Measurements from ENCODE around the gene PLEKHM3.
A peak's percentile ranks its signal among the peaks of the same experiment; 100 is the strongest.

The PLEKHM3 gene

GRCh38 chr2:208017721-208018120, 7.6 kb downstream of the PLEKHM3 start:
- Histone ChIP-seq H3K9ac (ENCODE audit: insufficient read length, low read depth) (no peak overlapping the region), H3K36me3 (ENCODE audit: insufficient read depth, insufficient read length, low read length) (no peaks in the 10 kb centered on the region), H3K9me3 (ENCODE audit: insufficient read depth, low read length) (no peaks in the 10 kb centered on the region), H3K4me1 (ENCODE audit: insufficient read depth, insufficient read length) (no peaks in the 10 kb centered on the region), H3K4me3 (ENCODE audit: insufficient read length, low read depth) (no peak overlapping the region), H3K27me3 (ENCODE audit: insufficient read depth, insufficient read length) (no peaks in the 10 kb centered on the region)
- DNase-seq (ENCODE audit: low read depth, low spot score), result no peak
- TF ChIP-seq ZNF274 (IDR thresholded peaks at IDR 0.05; ENCODE audit: low read depth, low read length), result no peak
- TF ChIP-seq YY1 (IDR thresholded peaks at IDR 0.05; ENCODE audit: insufficient read depth, insufficient read length), result no peak
- no peak for TF ChIP-seq SUZ12 (IDR thresholded peaks at IDR 0.05; ENCODE audit: extremely low read depth, insufficient read depth, insufficient read length)

GRCh38 chr2:208015475-208015874, 9.9 kb downstream of the PLEKHM3 start:
- H3K27me3 ChIP-seq (ENCODE audit: insufficient read depth, insufficient read length), result no peaks in the 10 kb centered on the region
- no peak overlapping the region for H3K4me3 ChIP-seq (ENCODE audit: insufficient read length, low read depth)
- no peaks in the 10 kb centered on the region for H3K9me3 ChIP-seq (ENCODE audit: insufficient read depth, low read length)
- no peak for DNase-seq (ENCODE audit: low read depth, low spot score)
- no peak for TF ChIP-seq ZNF274 (IDR thresholded peaks at IDR 0.05; ENCODE audit: low read depth, low read length)
- TF ChIP-seq YY1 (IDR thresholded peaks at IDR 0.05; ENCODE audit: insufficient read depth, insufficient read length), result no peak
- TF ChIP-seq SUZ12 (IDR thresholded peaks at IDR 0.05; ENCODE audit: extremely low read depth, insufficient read depth, insufficient read length), result no peak
- no peak overlapping the region for H3K9ac ChIP-seq (ENCODE audit: insufficient read length, low read depth)
- H3K4me1 ChIP-seq (ENCODE audit: insufficient read depth, insufficient read length), result no peaks in the 10 kb centered on the region
- no peaks in the 10 kb centered on the region for H3K36me3 ChIP-seq (ENCODE audit: insufficient read depth, insufficient read length, low read length)

- Histone ChIP-seq H3K4me3 (ENCODE audit: insufficient read length, low read depth) (no peak overlapping the region), H3K4me1 (ENCODE audit: insufficient read depth, insufficient read length) (no peaks in the 10 kb centered on the region), H3K9me3 (ENCODE audit: insufficient read depth, low read length) (no peaks in the 10 kb centered on the region), H3K9ac (ENCODE audit: insufficient read length, low read depth) (no peak overlapping the region), H3K36me3 (ENCODE audit: insufficient read depth, insufficient read length, low read length) (no peaks in the 10 kb centered on the region), H3K27me3 (ENCODE audit: insufficient read depth, insufficient read length) (no peaks in the 10 kb centered on the region)
- TF ChIP-seq ZNF274 (IDR thresholded peaks at IDR 0.05; ENCODE audit: low read depth, low read length) (no peak), SUZ12 (IDR thresholded peaks at IDR 0.05; ENCODE audit: extremely low read depth, insufficient read depth, insufficient read length) (no peak)
- peak; percentile 20 for DNase-seq (ENCODE audit: low read depth, low spot score)
Measured at GRCh38 chr2:208013285-208014178, 11.8 kb downstream of the PLEKHM3 start.

GRCh38 chr2:208012449-208012848, 12.9 kb downstream of the PLEKHM3 start:
- Histone ChIP-seq H3K9me3 (ENCODE audit: insufficient read depth, low read length) (no peaks in the 10 kb centered on the region), H3K4me3 (ENCODE audit: insufficient read length, low read depth) (no peak overlapping the region), H3K36me3 (ENCODE audit: insufficient read depth, insufficient read length, low read length) (no peaks in the 10 kb centered on the region), H3K4me1 (ENCODE audit: insufficient read depth, insufficient read length) (no peaks in the 10 kb centered on the region), H3K9ac (ENCODE audit: insufficient read length, low read depth) (no peak overlapping the region), H3K27me3 (ENCODE audit: insufficient read depth, insufficient read length) (no peaks in the 10 kb centered on the region)
- no peak for DNase-seq (ENCODE audit: low read depth, low spot score)
- no peak for TF ChIP-seq YY1 (IDR thresholded peaks at IDR 0.05; ENCODE audit: insufficient read depth, insufficient read length)
- no peak for TF ChIP-seq SUZ12 (IDR thresholded peaks at IDR 0.05; ENCODE audit: extremely low read depth, insufficient read depth, insufficient read length)

GRCh38 chr2:208010506-208010905, 14.8 kb downstream of the PLEKHM3 start:
- no peak overlapping the region for H3K4me3 ChIP-seq (ENCODE audit: insufficient read length, low read depth)
- no peak overlapping the region for H3K9ac ChIP-seq (ENCODE audit: insufficient read length, low read depth)
- no peak for DNase-seq (ENCODE audit: low read depth, low spot score)
- H3K4me1 ChIP-seq (ENCODE audit: insufficient read depth, insufficient read length), result no peaks in the 10 kb centered on the region
- no peak for TF ChIP-seq SUZ12 (IDR thresholded peaks at IDR 0.05; ENCODE audit: extremely low read depth, insufficient read depth, insufficient read length)
- no peak for TF ChIP-seq YY1 (IDR thresholded peaks at IDR 0.05; ENCODE audit: insufficient read depth, insufficient read length)
- no peak for TF ChIP-seq ZNF274 (IDR thresholded peaks at IDR 0.05; ENCODE audit: low read depth, low read length)
- H3K9me3 ChIP-seq (ENCODE audit: insufficient read depth, low read length), result no peaks in the 10 kb centered on the region
- H3K27me3 ChIP-seq (ENCODE audit: insufficient read depth, insufficient read length), result no peaks in the 10 kb centered on the region
- no peaks in the 10 kb centered on the region for H3K36me3 ChIP-seq (ENCODE audit: insufficient read depth, insufficient read length, low read length)

- H3K9me3 ChIP-seq (ENCODE audit: insufficient read depth, low read length), result no peaks in the 10 kb centered on the region
- H3K9ac ChIP-seq (ENCODE audit: insufficient read length, low read depth), result no peak overlapping the region
- no peak for DNase-seq (ENCODE audit: low read depth, low spot score)
- TF ChIP-seq YY1 (IDR thresholded peaks at IDR 0.05; ENCODE audit: insufficient read depth, insufficient read length) (no peak), SUZ12 (IDR thresholded peaks at IDR 0.05; ENCODE audit: extremely low read depth, insufficient read depth, insufficient read length) (no peak), ZNF274 (IDR thresholded peaks at IDR 0.05; ENCODE audit: low read depth, low read length) (no peak)
- H3K36me3 ChIP-seq (ENCODE audit: insufficient read depth, insufficient read length, low read length), result no peaks in the 10 kb centered on the region
- H3K27me3 ChIP-seq (ENCODE audit: insufficient read depth, insufficient read length), result no peaks in the 10 kb centered on the region
- no peaks in the 10 kb centered on the region for H3K4me1 ChIP-seq (ENCODE audit: insufficient read depth, insufficient read length)
- no peak overlapping the region for H3K4me3 ChIP-seq (ENCODE audit: insufficient read length, low read depth)
Measured at GRCh38 chr2:208006833-208007232, 18.5 kb downstream of the PLEKHM3 start.

DNA sequence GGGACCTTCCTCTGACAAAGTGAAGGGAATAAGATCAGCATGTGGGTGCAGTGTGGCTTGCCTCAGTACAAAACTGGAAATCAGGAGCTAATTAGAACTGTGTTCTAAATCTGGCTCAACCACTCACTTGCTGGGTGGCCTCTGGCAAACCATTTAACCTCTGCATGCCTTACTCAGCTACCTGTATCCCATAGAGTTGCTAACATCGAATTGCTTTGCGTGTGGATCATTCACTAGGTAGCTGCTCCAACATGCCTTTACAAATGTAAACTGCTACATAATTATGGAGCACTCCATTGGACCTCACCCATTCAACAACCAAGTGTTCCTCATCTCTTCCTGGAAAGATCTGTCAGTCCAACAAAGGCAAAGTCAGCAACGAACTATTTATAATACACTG, 19.0 kb downstream of the PLEKHM3 start:
- H3K36me3 ChIP-seq (ENCODE audit: insufficient read depth, insufficient read length, low read length), result no peaks in the 10 kb centered on the region
- H3K9ac ChIP-seq (ENCODE audit: insufficient read length, low read depth), result no peak overlapping the region
- no peaks in the 10 kb centered on the region for H3K9me3 ChIP-seq (ENCODE audit: insufficient read depth, low read length)
- DNase-seq (ENCODE audit: low read depth, low spot score), result no peak
- no peaks in the 10 kb centered on the region for H3K4me1 ChIP-seq (ENCODE audit: insufficient read depth, insufficient read length)
- TF ChIP-seq SUZ12 (IDR thresholded peaks at IDR 0.05; ENCODE audit: extremely low read depth, insufficient read depth, insufficient read length), result no peak
- TF ChIP-seq YY1 (IDR thresholded peaks at IDR 0.05; ENCODE audit: insufficient read depth, insufficient read length), result no peak
- no peak for TF ChIP-seq ZNF274 (IDR thresholded peaks at IDR 0.05; ENCODE audit: low read depth, low read length)
- H3K4me3 ChIP-seq (ENCODE audit: insufficient read length, low read depth), result no peak overlapping the region
- no peaks in the 10 kb centered on the region for H3K27me3 ChIP-seq (ENCODE audit: insufficient read depth, insufficient read length)
